ENCODE data around the gene TUBB4A.
"Not testable (repeated sequence)": the region's sequence is repeated elsewhere in the genome, so short reads cannot be mapped to it uniquely, and the experiment has no call there.

The TUBB4A gene

DNA sequence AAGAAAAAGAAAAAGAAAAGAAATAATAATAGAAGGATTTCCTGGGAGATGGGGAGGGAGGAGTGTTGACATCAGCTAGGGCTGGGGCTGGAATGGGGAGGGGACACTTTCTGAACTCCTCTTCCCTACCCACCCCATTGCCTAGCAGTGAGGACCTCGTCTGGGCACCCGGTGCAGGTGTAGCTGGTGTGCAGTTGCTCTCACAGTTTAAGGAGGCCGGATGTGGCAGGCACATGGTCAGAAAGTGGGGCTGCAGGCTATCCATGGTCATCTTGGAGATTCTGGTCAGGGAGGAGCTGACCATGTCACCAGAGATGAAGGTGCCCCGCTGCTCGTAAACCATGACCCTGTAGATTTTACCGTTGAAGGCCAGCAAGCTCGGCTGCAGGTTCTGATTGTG is 8.5 kb upstream of the TUBB4A start:
- no peak overlapping the region for H3K4me3 ChIP-seq (ENCODE audit: insufficient read depth, low read depth, low read length, poor library complexity, severe bottlenecking)
- no peaks in the 10 kb centered on the region for H3K36me3 ChIP-seq (ENCODE audit: control insufficient read depth, insufficient read depth, low read length)
- no peaks in the 10 kb centered on the region for H3K4me1 ChIP-seq (ENCODE audit: control insufficient read depth, insufficient read depth, low read length, poor library complexity, severe bottlenecking)
- DNase-seq, result no peak
- H3K9me3 ChIP-seq (ENCODE audit: control insufficient read depth, low read length), result no peaks in the 10 kb centered on the region
- no peak overlapping the region for H3K27ac ChIP-seq (ENCODE audit: insufficient read depth, low read length, poor library complexity, severe bottlenecking)
- H3K27me3 ChIP-seq (replicated peaks; ENCODE audit: control insufficient read depth, insufficient read depth, low read length, poor library complexity, severe bottlenecking), result no peaks in the 10 kb centered on the region

DNA sequence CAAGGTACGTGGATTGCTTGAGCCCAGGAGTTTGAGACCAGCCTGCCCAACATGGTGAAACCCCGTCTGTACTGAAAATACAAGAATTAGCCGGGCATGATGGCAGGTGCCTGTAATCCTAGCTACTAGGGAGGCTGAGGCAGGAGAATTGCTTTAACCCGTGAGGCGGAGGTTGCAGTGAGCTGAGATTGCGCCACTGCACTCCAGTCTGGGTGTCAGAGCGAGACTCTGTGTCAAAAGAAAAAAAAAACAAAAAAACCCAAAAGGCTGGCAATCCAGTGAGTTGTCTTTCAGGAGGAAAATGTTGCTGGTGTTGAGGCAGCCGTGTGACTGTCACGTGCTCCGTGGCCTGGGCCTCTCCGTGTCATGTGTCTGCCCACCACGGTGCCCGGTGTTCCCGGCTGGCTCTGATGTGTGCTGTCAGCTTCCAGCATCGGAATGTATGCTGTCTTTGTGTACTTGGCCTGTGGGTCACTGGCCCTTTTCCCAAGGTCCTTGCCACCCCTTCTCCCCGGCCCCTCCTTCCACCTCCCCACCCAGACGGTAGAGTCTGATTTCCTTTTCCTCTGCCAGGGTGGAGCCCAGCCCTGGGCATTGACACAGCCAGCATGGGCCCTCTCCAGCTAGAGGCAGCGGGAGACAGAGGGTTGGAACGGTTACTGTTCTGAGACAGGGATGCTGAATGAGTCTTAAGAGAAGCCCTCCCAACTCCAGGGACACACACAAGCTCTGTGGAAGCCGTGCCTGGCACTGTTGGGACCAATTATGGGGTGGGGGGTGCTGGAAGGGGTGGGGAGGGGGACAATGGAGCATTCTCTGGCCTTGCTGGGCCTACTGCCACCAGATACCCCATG is 7.2 kb upstream of the TUBB4A start:
- DNase-seq, result no peak
- no peaks in the 10 kb centered on the region for H3K36me3 ChIP-seq (ENCODE audit: control insufficient read depth, insufficient read depth, low read length)
- no peak overlapping the region for H3K27ac ChIP-seq (ENCODE audit: insufficient read depth, low read length, poor library complexity, severe bottlenecking)
- H3K4me1 ChIP-seq (ENCODE audit: control insufficient read depth, insufficient read depth, low read length, poor library complexity, severe bottlenecking), result no peaks in the 10 kb centered on the region
- no peak overlapping the region for H3K4me3 ChIP-seq (ENCODE audit: insufficient read depth, low read depth, low read length, poor library complexity, severe bottlenecking)
- H3K27me3 ChIP-seq (replicated peaks; ENCODE audit: control insufficient read depth, insufficient read depth, low read length, poor library complexity, severe bottlenecking), result no peaks in the 10 kb centered on the region
- H3K9me3 ChIP-seq (ENCODE audit: control insufficient read depth, low read length), result no peaks in the 10 kb centered on the region

DNA sequence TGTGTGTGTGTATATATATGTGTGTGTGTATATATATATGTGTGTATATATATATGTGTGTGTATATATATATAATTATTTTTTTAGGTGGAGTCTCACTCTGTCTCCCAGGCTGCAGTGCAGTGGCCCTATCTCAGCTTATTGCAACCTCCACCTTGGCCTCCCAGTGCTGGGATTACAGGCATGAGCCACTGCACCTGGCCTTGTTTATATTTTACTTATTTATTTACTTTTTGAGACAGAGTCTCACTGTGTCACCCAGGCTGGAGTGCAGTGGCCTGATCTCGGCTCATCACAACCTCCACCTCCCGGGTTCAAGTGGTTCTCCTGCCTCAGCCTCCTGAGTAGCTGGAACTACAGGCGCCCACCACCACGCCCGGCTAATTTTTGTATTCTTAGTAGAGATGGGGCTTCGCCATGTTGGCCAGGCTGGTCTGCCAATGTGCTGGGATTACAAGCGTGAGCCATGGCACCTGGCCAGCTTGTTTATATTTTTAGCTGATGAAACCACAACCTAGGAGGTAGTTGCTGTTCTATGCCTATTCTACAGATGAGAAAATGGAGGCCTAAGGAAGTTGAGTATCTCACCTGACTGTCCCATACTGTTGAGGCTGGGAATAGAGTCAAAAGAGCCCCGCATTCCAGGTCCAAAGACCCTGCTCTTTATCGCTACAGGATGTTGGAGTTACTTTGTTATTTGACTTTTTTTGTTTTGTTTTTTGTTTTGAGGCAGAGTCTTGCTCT is 6.1 kb upstream of the TUBB4A start:
- not testable (repeated sequence) for H3K4me1 ChIP-seq (ENCODE audit: control insufficient read depth, insufficient read depth, low read length, poor library complexity, severe bottlenecking); H3K27ac ChIP-seq (ENCODE audit: insufficient read depth, low read length, poor library complexity, severe bottlenecking); DNase-seq; H3K27me3 ChIP-seq (replicated peaks; ENCODE audit: control insufficient read depth, insufficient read depth, low read length, poor library complexity, severe bottlenecking); H3K36me3 ChIP-seq (ENCODE audit: control insufficient read depth, insufficient read depth, low read length); H3K4me3 ChIP-seq (ENCODE audit: insufficient read depth, low read depth, low read length, poor library complexity, severe bottlenecking); H3K9me3 ChIP-seq (ENCODE audit: control insufficient read depth, low read length)

DNA sequence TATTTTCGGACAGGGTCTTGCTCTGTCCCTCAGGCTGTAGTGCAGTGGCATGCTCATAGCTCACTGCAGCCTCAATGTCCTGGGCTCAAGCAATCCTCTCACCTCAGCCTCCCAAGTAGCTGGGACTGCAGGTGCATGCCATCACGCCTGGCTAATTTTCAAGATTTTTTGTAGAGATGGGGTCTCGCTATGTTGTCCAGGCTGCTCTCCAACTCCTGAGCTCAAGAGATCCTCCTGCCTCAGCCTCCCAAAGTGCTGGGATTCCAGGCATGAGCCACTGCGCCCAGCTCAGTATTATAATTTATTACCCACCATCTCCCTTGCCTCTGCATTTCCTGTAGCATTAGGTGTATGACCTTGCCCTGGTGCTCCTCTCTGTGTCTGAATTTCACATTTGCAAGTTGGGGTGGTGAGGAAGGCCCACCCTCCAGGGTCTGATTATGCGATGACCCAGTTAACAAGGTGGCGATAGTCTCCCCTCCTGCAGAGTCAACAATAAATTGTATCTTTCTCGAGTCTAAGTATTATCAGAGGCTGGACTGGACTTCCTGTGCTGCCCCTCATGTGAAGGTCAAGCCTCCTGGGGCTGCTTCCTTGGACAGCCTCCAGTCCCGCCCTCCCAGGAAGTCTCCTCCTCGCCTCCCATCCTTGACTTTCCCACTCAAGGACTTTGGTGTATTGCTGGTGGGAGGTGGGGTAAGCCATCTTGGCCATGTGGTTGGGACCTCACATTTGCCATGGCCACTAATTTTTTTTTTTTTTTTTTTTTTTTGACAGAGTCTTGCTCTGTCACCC is 1.5 kb upstream of the TUBB4A start:
- Histone ChIP-seq H3K4me1 (ENCODE audit: control insufficient read depth, insufficient read depth, low read length, poor library complexity, severe bottlenecking) (peaks cover 12% of the 10 kb centered on the region), H3K36me3 (ENCODE audit: control insufficient read depth, insufficient read depth, low read length) (no peaks in the 10 kb centered on the region), H3K4me3 (ENCODE audit: insufficient read depth, low read depth, low read length, poor library complexity, severe bottlenecking) (no peak overlapping the region), H3K27me3 (replicated peaks; ENCODE audit: control insufficient read depth, insufficient read depth, low read length, poor library complexity, severe bottlenecking) (peaks cover 11% of the 10 kb centered on the region), H3K27ac (ENCODE audit: insufficient read depth, low read length, poor library complexity, severe bottlenecking) (no peak overlapping the region), H3K9me3 (ENCODE audit: control insufficient read depth, low read length) (no peaks in the 10 kb centered on the region)
- DNase-seq, result no peak

DNA sequence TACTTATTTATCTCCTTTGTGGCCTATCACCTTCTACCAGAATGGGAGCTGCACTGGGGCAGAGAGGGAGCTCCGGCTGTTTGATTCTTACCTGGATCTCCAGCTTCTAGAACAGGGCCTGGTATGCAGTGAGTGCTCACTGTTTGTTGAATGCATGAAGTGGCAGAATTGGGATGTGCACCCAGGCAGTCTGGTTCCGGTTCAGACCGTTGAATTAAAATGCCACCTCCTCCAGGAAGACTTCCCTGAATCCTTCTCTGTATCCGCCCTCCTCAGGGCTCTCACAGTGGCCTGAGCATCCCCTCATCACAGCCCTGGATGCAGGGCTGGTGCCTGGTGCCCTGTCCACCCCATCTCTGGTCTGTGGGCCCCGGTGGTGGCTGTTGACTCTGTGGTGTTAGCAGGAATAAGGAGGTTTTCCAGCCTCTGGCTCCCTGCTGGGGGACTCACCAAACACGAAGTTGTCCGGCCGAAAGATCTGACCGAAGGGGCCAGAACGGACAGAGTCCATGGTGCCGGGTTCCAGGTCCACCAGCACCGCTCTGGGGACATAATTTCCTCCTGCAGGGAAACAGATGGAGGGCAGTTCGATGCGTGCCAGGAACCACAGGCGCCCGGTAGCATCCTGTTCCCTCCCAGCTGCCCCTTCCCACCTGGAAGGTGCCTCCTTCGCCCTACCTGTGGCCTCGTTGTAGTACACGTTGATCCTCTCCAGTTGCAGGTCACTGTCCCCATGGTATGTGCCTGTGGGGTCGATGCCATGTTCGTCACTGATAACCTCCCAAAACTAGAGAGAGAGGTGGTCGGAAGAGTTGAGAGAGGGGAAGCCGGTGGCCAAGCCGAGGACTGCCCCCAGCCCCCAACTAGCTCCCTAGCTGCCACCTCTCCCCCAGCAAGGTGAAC is 1.0 kb downstream of the TUBB4A start:
- no peak for DNase-seq
- peaks cover 12% of the 10 kb centered on the region for H3K4me1 ChIP-seq (ENCODE audit: control insufficient read depth, insufficient read depth, low read length, poor library complexity, severe bottlenecking)
- no peaks in the 10 kb centered on the region for H3K36me3 ChIP-seq (ENCODE audit: control insufficient read depth, insufficient read depth, low read length)
- H3K27ac ChIP-seq (ENCODE audit: insufficient read depth, low read length, poor library complexity, severe bottlenecking), result no peak overlapping the region
- peak overlapping the region; percentile 63 for H3K4me3 ChIP-seq (ENCODE audit: insufficient read depth, low read depth, low read length, poor library complexity, severe bottlenecking)
- peaks cover 11% of the 10 kb centered on the region for H3K27me3 ChIP-seq (replicated peaks; ENCODE audit: control insufficient read depth, insufficient read depth, low read length, poor library complexity, severe bottlenecking)
- no peaks in the 10 kb centered on the region for H3K9me3 ChIP-seq (ENCODE audit: control insufficient read depth, low read length)

DNA sequence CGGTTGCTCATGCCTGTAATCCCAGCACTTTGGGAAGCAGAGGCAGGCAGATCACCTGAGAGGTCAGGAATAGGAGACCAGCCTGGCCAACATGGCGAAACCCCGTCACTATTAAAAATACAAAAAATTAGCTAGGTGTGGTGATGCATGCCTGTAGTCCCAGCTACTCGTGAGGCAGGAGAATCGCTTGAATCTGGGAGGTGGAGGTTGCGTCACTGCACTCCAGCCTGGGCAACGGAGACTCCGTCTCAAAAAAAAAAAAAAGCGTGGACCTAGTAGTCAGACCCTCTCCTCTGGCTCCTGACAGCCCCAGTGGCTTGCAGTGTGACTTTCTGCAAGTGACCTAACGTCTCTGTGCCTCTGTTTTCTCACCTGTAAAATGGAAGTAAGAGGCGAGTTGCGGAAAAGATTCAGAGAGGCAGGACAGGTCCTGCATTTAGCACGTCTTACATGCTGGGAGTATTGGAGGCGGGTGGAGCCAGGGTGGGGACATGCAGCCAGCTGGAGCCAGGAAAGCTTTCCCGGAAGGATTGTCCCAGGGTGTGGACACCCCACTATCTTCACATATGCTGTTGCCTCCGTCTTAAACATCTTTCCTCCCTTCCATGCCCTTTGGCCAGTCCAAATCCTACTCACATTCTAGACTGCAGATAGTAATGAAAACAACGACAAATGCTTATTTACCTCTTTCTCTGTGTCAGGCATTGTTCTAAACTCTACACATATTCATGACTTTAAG is 2.9 kb downstream of the TUBB4A start:
- peaks cover 11% of the 10 kb centered on the region for H3K27me3 ChIP-seq (replicated peaks; ENCODE audit: control insufficient read depth, insufficient read depth, low read length, poor library complexity, severe bottlenecking)
- H3K4me3 ChIP-seq (ENCODE audit: insufficient read depth, low read depth, low read length, poor library complexity, severe bottlenecking), result no peak overlapping the region
- H3K9me3 ChIP-seq (ENCODE audit: control insufficient read depth, low read length), result no peaks in the 10 kb centered on the region
- peaks cover 12% of the 10 kb centered on the region for H3K4me1 ChIP-seq (ENCODE audit: control insufficient read depth, insufficient read depth, low read length, poor library complexity, severe bottlenecking)
- H3K36me3 ChIP-seq (ENCODE audit: control insufficient read depth, insufficient read depth, low read length), result no peaks in the 10 kb centered on the region
- no peak for DNase-seq
- no peak overlapping the region for H3K27ac ChIP-seq (ENCODE audit: insufficient read depth, low read length, poor library complexity, severe bottlenecking)

DNA sequence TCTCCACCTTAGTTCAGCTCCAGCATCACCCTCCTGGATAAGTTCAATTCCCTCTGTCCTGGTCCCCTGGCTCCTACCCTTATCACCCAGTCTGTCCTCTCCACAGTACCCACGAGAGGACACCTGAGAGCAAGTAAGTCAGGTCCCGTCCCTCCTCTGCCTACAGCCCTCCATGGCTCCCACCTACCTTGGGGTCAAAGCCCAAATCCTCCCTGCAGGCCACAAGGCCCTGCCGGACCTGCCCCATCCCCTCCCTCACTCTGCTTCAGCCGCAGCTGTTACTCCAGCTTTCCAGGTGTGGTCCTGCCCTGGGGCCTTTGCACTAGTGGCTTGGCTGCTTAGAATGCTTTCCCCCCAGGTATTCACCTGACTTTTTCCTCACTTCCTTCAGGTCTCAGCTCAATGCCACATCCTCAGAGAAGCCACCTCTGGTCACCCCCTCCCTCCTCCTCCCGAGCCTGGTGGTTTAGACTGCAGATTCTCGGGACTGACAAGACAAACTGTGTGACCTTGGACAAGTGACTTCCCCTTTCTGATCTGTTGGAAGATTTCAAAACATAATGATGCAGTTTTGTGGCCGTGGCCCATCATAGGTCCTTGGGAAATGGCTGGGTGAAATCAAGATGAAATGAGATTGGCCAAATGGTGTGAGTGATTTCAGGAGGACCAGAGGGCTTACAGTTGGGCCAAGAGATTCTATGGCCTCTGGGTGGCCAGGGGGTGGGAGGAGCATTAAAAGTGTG is 3.6 kb downstream of the TUBB4A start:
- H3K4me3 ChIP-seq (ENCODE audit: insufficient read depth, low read depth, low read length, poor library complexity, severe bottlenecking), result no peak overlapping the region
- H3K36me3 ChIP-seq (ENCODE audit: control insufficient read depth, insufficient read depth, low read length), result no peaks in the 10 kb centered on the region
- DNase-seq, result no peak
- peaks cover 11% of the 10 kb centered on the region for H3K27me3 ChIP-seq (replicated peaks; ENCODE audit: control insufficient read depth, insufficient read depth, low read length, poor library complexity, severe bottlenecking)
- H3K9me3 ChIP-seq (ENCODE audit: control insufficient read depth, low read length), result no peaks in the 10 kb centered on the region
- H3K27ac ChIP-seq (ENCODE audit: insufficient read depth, low read length, poor library complexity, severe bottlenecking), result no peak overlapping the region
- peaks cover 12% of the 10 kb centered on the region for H3K4me1 ChIP-seq (ENCODE audit: control insufficient read depth, insufficient read depth, low read length, poor library complexity, severe bottlenecking)

DNA sequence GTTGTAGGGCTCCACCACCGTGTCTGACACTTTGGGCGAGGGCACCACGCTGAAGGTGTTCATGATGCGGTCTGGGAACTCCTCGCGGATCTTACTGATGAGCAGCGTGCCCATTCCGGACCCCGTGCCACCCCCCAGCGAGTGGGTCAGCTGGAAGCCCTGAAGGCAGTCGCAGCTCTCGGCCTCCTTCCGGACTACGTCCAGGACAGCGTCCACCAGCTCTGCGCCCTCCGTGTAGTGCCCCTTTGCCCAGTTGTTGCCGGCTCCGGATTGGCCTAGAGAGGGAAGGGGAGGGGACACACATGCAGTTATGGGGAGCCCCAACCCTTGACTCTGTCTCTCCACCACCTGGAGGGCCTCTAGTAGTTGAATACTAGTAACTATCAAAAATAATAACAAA is 6.2 kb downstream of the TUBB4A start:
- no peak overlapping the region for H3K4me3 ChIP-seq (ENCODE audit: insufficient read depth, low read depth, low read length, poor library complexity, severe bottlenecking)
- H3K27ac ChIP-seq (ENCODE audit: insufficient read depth, low read length, poor library complexity, severe bottlenecking), result no peak overlapping the region
- no peaks in the 10 kb centered on the region for H3K27me3 ChIP-seq (replicated peaks; ENCODE audit: control insufficient read depth, insufficient read depth, low read length, poor library complexity, severe bottlenecking)
- no peak for DNase-seq
- H3K9me3 ChIP-seq (ENCODE audit: control insufficient read depth, low read length), result no peaks in the 10 kb centered on the region
- no peaks in the 10 kb centered on the region for H3K4me1 ChIP-seq (ENCODE audit: control insufficient read depth, insufficient read depth, low read length, poor library complexity, severe bottlenecking)
- no peaks in the 10 kb centered on the region for H3K36me3 ChIP-seq (ENCODE audit: control insufficient read depth, insufficient read depth, low read length)
